IMR-90 (cell line): ENCODE measurements around the gene FAM53C. TPM values are rescaled to one million over a fixed set of nuclear protein-coding genes. Genes with fewer than 3 reads are reported as not detected.

Source experiments
- ATAC-seq: fragments of 200-7000 bp; cut with Tn5 transposase; 2 replicates; pipeline ENCODE4 v1.9.1; 2020; ENCODE audit warnings: low read depth, mild to moderate bottlenecking, moderate library complexity
- BruUV-seq: library from RNA; stranded (reverse); fragments of 400-500 nt; replicated peaks from 2 replicates; lab custom pipeline; 2021; lab: Mats Ljungman, UMichigan
- CTCF ChIA-PET: fragments of 300-600 bp; formaldehyde crosslinking; extraction: SDS; loops from one replicate; lab custom pipeline; 2021; ENCODE audit warnings: antibody characterized with exemption; lab: Yijun Ruan, JAX
- POLR2A ChIA-PET: fragments of 300-600 bp; sonication (Branson Sonifier 250); formaldehyde crosslinking; loops from one replicate; lab custom pipeline; 2022; ENCODE audit warnings: antibody characterized with exemption; ENCODE audit not compliant: unreplicated experiment; lab: Charles Lee
- DNase-seq: peaks from one replicate; pipeline ENCODE4 v3.0.0; 2013
- H2AFZ ChIP-seq: replicated peaks from 2 replicates; pipeline ENCODE3; 2013; ENCODE audit warnings: low read length, mild to moderate bottlenecking; ENCODE audit not compliant: poor library complexity
- H2AK5ac ChIP-seq: 2 replicates; pipeline ENCODE4 v1.6.1; 2013; ENCODE audit warnings: low read depth, low read length, inconsistent platforms
- H2AK9ac ChIP-seq: replicated peaks from 2 replicates; pipeline ENCODE3; 2013; ENCODE audit warnings: mild to moderate bottlenecking, low read depth, low read length, moderate library complexity; ENCODE audit not compliant: poor library complexity
- H2BK120ac ChIP-seq: 2 replicates; pipeline ENCODE4 v1.6.1; 2013; ENCODE audit warnings: low read depth, low read length, inconsistent platforms
- H2BK15ac ChIP-seq: 3 replicates; pipeline ENCODE4 v1.6.1; 2013; ENCODE audit warnings: low read depth, low read length, inconsistent platforms
- H2BK20ac ChIP-seq: 2 replicates; pipeline ENCODE4 v1.6.1; 2013; ENCODE audit warnings: low read depth, mild to moderate bottlenecking, inconsistent platforms, low read length, moderate library complexity
- H2BK5ac ChIP-seq: 2 replicates; pipeline ENCODE4 v1.6.1; 2013; ENCODE audit warnings: mild to moderate bottlenecking, low read depth, low read length, inconsistent platforms; ENCODE audit not compliant: poor library complexity, severe bottlenecking
- H3K14ac ChIP-seq: replicated peaks from 2 replicates; pipeline ENCODE4 v1.6.1; 2013; ENCODE audit warnings: low read depth, low read length, inconsistent platforms
- H3K18ac ChIP-seq: 2 replicates; pipeline ENCODE4 v1.6.1; 2013; ENCODE audit warnings: low read depth, low read length, control low read depth
- H3K23ac ChIP-seq: 2 replicates; pipeline ENCODE4 v1.6.1; 2013; ENCODE audit warnings: low read depth, low read length, inconsistent platforms
- H3K27ac ChIP-seq: 2 replicates; pipeline ENCODE4 v1.5.1; 2013; ENCODE audit warnings: mild to moderate bottlenecking, control low read depth, low read length; ENCODE audit not compliant: insufficient read depth
- H3K27me3 ChIP-seq: 2 replicates; pipeline ENCODE4 v1.6.1; 2013; ENCODE audit warnings: low read length; ENCODE audit not compliant: control insufficient read depth, insufficient read depth
- H3K36me3 ChIP-seq: 2 replicates; pipeline ENCODE4 v1.6.1; 2013; ENCODE audit warnings: low read length, mixed read lengths; ENCODE audit not compliant: control insufficient read depth, insufficient read depth
- H3K4ac ChIP-seq: 2 replicates; pipeline ENCODE4 v1.6.1; 2013; ENCODE audit warnings: low read depth, low read length, inconsistent platforms
- H3K4me1 ChIP-seq: 2 replicates; pipeline ENCODE4 v1.6.1; 2013; ENCODE audit warnings: low read length, mixed read lengths; ENCODE audit not compliant: control insufficient read depth, insufficient read depth
- H3K4me2 ChIP-seq: 2 replicates; pipeline ENCODE4 v1.6.1; 2013; ENCODE audit warnings: low read depth, mild to moderate bottlenecking, control low read depth, low read length, moderate library complexity
- H3K4me3 ChIP-seq: 2 replicates; pipeline ENCODE4 v1.5.1; 2013; ENCODE audit warnings: low read depth, mild to moderate bottlenecking, control low read depth, low read length, moderate library complexity; ENCODE audit not compliant: insufficient read depth
- H3K56ac ChIP-seq: 2 replicates; pipeline ENCODE4 v1.6.1; 2013; ENCODE audit warnings: low read length, inconsistent platforms; ENCODE audit not compliant: insufficient read depth; ENCODE audit errors: extremely low read depth
- H3K79me1 ChIP-seq, 2 experiments: 2 replicates each; pipeline ENCODE4 v1.6.1; 2013; ENCODE audit warnings: low read length in 2 of 2, inconsistent platforms in 1 of 2, low read depth in 1 of 2
- H3K9ac ChIP-seq: 2 replicates; pipeline ENCODE4 v1.6.1; 2013; ENCODE audit warnings: low read depth, low read length, control low read depth
- H3K9me1 ChIP-seq: 2 replicates; pipeline ENCODE4 v1.6.1; 2013; ENCODE audit warnings: low read length, inconsistent platforms; ENCODE audit not compliant: insufficient read depth
- H3K9me3 ChIP-seq: 2 replicates; pipeline ENCODE4 v1.6.1; 2013; ENCODE audit warnings: low read length; ENCODE audit not compliant: control insufficient read depth, insufficient read depth
- H4K20me1 ChIP-seq: 2 replicates; pipeline ENCODE4 v1.6.1; 2013; ENCODE audit warnings: low read length, inconsistent platforms; ENCODE audit not compliant: insufficient read depth
- H4K5ac ChIP-seq: 2 replicates; pipeline ENCODE4 v1.6.1; 2013; ENCODE audit warnings: mild to moderate bottlenecking, low read depth, low read length, control low read depth
- H4K8ac ChIP-seq, 2 experiments: 2 replicates each; pipeline ENCODE4 v1.6.1; 2013; ENCODE audit warnings: low read depth in 2 of 2, low read length in 2 of 2, control low read depth in 1 of 2, inconsistent platforms in 1 of 2
- H4K91ac ChIP-seq: 2 replicates; pipeline ENCODE4 v1.6.1; 2013; ENCODE audit warnings: low read depth, low read length, inconsistent platforms; ENCODE audit not compliant: insufficient read depth
- CEBPB ChIP-seq: IDR thresholded peaks from 2 replicates; pipeline ENCODE4 v1.6.1; 2012; ENCODE audit warnings: low read depth, low read length, improper control_type of control experiment
- USF2 ChIP-seq: fragments of 150-350 bp; IDR thresholded peaks from 2 replicates; pipeline ENCODE4 v1.6.1; 2017; ENCODE audit warnings: mild to moderate bottlenecking, antibody characterized with exemption, low read length, low read depth
- WGBS, 2 experiments: methylation state at CpG; one replicate each; pipeline versions ENCODE4 v1.1.5 to v1.1.7; 2013; ENCODE audit warnings: missing lambda C conversion rate in 2 of 2; ENCODE audit not compliant: insufficient read length in 1 of 2; ENCODE audit errors: extremely low coverage in 2 of 2; 5-methylcytosine and 5-hydroxymethylcytosine counted together
- dilution Hi-C: fragments of 300-500 bp; cut with HindIII; formaldehyde crosslinking; loops from one replicate; pipeline ENCODE4 v1.14.3; 2018; ENCODE audit warnings: low sequenced_read_pairs; ENCODE audit not compliant: unreplicated experiment
- in situ Hi-C: fragments of 300-500 bp; cut with MboI; formaldehyde crosslinking; loops from 3 replicates; pipeline ENCODE4 v1.14.3; 2019; ENCODE audit warnings: low sequenced_read_pairs, inconsistent platforms, mixed read lengths
- intact Hi-C: fragments of 100-400 bp; cut with micrococcal nuclease; formaldehyde crosslinking; loops from 2 replicates; pipeline ENCODE4 v1.10.0; 2022
- polyA plus RNA-seq, 3 experiments: library from polyadenylated mRNA; depleted of rRNA; stranded (reverse); fragments of >200 nt; gene quantifications; 2 replicates each; pipeline ENCODE4 v1.2.3, GENCODE V29; 2012; ENCODE audit warnings: low replicate concordance in 1 of 3
- total RNA-seq: library from RNA; depleted of rRNA; stranded (reverse); fragments of >200 nt; gene quantifications from 2 replicates; pipeline ENCODE4 v1.2.3, GENCODE V29; 2012

FAM53C gene
- total and polyA plus RNA-seq, 2 of the 4 experiments (the other 2 are of a cell fraction), result 21.5 to 25.6 TPM

DNA sequence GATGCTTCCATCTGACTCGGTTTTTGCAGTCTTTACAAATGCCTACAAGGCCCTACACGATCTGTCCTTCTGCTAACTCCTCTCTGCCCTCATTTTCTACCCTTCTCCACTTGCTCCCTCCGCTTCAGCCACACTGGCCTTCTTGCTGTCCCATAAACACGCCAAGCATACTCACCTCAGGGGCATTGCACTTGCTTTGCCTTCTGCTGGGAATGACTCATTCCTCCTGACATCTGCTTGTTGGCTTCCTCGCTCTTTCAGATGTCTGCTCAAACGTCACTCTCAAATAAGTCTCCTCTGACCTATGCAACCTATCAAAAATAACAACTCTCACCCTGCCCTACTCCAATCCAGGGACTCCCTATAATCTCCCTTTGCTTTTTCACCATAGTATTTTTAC is 34.7 kb upstream of the FAM53C start:
- H4K20me1 ChIP-seq, result no peaks in the 10 kb centered on the region
- H2BK15ac ChIP-seq, result no peak overlapping the region
- 87% methylated on average over 5 of the region's 6 CpGs; no CpG with 5 or more reads in 1 of the 2 experiments for WGBS, 2 experiments
- H3K4ac ChIP-seq, result no peak overlapping the region
- no peak overlapping the region for H4K5ac ChIP-seq
- POLR2A ChIA-PET, result no interaction called here
- DNase-seq (peak; percentile 68), ATAC-seq (peak; percentile 40; the same call in 1 of the 2 replicates)
- no peak overlapping the region for H2AK9ac ChIP-seq
- H2BK120ac ChIP-seq, result no peak overlapping the region
- BruUV-seq, result no TSS peak
- H3K9me3 ChIP-seq, result no peaks in the 10 kb centered on the region
- H3K14ac ChIP-seq, result no peak overlapping the region
- no peak overlapping the region for H3K18ac ChIP-seq
- no peak overlapping the region for H2AK5ac ChIP-seq
- no peaks in the 10 kb centered on the region for H3K27me3 ChIP-seq
- TF ChIP-seq USF2 (no peak), CEBPB (no peak)
- intact Hi-C loops, result no loop called here
- peaks cover 2% of the 10 kb centered on the region; the same call in 1 of the 2 replicates for H3K36me3 ChIP-seq
- dilution Hi-C loops, result no loop called here
- H3K4me1 ChIP-seq, result no peaks in the 10 kb centered on the region
- no peak overlapping the region for H2BK5ac ChIP-seq
- no peak overlapping the region for H4K91ac ChIP-seq
- in situ Hi-C loops, result no loop called here
- no peak overlapping the region for H2BK20ac ChIP-seq
- H2AFZ ChIP-seq, result no peak overlapping the region
- no peak overlapping the region for H3K4me2 ChIP-seq
- no peak overlapping the region for H3K9ac ChIP-seq
- no peak overlapping the region for H3K4me3 ChIP-seq
- peaks cover 0 to 5% of the 10 kb centered on the region in 2 experiments; a peak in 1 of 4 replicates for H3K79me1 ChIP-seq
- H3K27ac ChIP-seq, result no peak overlapping the region
- CTCF ChIA-PET, result no interaction called here
- H3K23ac ChIP-seq, result no peak overlapping the region
- 0 out of 2 replicates have a peak, but pooled peaks cover 2% of the 10 kb centered on the region for H3K9me1 ChIP-seq
- H4K8ac ChIP-seq, result no peak overlapping the region
- no peak overlapping the region for H3K56ac ChIP-seq
